ENCODE data around the gene ERBB4.

ERBB4 gene

DNA sequence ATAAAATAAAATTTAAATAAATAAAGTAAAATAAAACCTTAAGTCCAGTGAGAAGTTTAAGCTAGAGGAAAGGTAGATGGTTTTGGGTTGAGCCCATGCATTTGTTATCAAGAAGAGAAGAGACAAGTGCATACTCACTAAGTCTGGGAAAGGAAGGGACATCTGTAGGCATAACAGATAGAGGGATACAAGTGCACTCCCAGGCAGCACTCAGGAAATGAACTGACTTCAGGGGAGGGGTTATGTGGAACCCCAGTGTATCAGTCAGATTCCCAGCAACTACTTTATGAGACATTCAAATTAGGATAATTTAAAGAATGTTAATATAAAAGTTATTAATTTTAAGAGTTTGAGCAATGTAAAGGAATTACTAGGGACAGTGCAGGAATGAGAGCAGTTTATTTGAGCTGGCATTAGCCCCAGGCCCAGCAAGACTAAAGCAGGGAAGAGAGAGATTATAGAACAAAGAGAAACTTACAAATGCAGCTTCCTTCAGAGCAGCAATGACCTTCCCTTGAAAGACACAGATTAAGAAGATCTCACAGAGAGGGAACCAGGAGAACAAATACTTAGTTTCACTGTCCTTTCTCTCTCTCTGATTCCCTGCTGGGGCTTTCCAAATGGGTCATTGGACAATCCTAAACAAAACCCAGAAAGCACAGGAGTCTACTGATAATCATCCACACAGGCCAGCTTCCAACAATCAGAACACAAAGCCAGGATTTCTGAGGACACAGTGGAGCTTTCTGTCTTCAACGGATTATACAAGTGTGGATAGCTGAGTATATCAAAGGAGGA lies 109.7 kb downstream of the ERBB4 start:
- no peak for DNase-seq (ENCODE audit: low spot score)

DNA sequence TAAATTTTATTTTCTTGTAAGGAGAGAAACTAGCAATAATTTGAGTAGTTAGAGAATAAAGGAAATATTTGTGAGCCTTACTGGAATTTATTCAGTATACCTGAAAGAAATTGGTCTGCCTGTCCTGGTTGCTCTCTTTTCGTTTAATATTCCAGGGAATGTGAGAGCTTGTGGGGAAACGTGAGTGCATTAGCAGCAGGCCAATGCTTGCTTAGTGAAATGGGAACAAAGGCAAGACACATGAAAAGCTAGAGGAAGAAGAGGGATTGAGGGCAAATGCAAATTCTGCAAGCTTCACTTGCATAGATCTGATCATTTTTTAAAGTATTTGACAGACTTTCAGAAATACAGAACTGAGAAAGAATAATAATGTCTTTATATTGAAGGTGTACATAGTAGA lies 111.0 kb downstream of the ERBB4 start:
- DNase-seq (ENCODE audit: low spot score): no peak

DNA sequence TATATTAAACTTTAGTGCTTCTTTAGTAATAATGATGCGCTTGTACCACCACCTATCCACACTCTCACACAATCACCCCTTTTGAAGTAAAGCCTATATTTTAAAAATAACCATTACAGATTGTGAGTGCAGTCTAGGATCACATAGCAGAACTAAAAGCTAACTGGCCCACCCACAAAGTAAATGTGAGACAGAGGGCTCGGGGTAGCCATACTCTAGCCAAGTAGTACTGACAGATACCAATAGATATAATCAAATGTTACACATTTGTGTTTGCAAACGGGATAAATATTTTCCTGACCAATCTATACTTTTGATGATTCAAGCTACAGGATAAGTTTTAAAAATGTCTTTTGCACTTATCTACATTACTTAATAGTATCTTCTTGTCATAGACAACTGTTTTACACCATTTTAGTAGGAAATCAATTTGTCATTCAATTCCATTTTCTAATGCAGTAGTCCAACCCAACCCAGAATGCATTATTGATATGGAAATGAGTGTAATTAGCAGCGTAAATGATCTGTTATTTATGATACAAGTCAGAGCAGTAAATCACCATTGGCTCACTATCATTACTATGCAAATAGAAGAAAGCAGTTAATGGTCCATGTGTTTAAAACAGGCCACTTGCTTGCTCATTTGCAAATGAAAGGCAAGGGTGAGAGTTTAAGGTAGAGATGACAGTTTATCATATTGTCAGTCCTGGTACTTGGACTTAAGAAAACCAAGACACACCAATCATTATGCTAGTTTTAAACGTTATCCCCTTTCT lies 111.8 kb downstream of the ERBB4 start:
- DNase-seq (ENCODE audit: low spot score): no peak

DNA sequence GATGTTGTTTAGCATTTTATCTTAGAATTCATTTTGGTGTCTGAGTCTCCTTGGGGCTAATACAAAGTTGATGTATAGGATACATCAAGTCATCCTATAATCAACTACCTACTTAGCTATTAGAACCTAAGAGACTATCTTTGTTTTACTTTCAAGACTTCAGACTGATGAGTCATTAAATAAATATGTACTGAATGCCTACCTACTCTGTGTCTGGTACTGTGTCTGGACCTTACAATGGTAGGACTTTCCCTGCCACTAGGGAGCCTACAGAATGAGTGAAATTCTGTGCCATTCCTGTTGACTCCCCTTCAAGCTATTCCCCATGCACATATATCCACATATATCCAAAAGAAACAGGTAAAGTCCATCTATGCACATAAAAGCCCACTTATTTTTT lies 114.5 kb downstream of the ERBB4 start:
- no peak for DNase-seq (ENCODE audit: low spot score)

DNA sequence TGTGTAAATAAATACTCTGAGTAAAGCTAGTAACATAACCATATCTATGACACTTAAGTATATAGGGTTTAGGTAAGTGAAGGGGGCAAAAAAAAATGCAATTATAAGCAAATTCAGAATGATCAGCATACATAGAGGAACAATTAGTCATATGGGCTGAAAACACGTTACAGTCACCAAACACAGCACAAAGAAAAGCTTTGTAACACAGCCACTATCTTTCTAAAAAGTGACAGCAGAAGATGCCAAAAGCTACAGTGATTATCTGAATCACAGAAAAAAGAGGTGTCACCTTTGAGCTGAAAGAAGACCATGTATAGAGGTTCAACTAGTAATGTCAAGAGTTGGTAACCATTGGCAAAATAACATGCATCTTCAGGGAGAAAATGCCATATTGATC lies 115.5 kb downstream of the ERBB4 start:
- no peak for DNase-seq (ENCODE audit: low spot score)

DNA sequence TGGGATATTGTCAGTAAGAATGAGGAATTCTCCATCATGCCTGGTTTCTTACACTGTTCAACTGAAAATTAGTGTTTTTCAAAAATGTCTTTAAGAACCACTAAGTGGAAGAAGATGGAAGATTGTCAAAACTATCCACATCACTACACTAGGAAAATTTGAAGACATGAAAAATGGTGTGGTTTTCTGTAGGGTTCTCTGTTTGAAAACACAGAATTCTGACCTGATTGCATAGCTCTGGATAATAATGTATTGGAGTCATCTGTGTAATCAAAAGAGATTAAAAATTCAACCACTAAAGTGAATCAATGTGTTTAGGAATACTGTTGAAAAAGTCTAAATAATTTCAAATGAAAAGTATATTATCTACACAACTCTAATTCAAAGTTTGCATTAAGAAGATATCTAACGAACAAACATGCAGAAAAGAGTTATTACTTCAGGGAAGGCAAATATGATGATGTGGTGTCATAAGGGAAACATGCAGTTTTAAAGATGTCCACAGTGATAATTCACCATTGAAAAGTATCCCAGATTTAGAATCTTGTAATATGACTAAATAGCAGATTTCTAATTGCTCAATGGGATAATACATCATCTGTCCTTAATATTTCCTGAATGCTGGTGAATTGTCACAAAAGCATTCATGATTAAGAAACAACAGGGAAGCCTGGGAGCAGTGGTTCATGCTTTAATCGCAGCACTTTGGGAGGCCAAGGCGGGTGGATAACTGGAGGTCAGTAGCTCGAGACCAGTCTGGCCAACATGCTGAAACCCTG lies 116.9 kb downstream of the ERBB4 start:
- no peak for DNase-seq (ENCODE audit: low spot score)

DNA sequence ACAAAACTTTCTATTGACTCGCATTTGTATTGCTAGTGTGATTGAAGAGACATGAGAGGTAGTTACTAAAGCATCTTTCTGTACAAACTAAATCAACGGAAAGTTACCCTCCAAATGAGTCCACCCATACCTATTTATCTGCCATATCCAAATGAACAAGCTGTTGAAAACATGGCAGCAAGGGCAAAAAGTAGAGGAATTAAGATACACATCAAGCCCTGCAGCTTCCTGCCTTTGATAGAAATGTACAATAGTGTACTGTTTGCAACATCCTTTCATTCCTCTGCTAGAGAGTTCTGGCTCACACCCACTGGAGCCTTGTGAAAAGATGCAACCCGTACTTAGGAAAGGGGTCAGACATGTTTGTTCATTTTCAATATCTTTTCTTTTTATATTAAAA lies 122.5 kb downstream of the ERBB4 start:
- DNase-seq (ENCODE audit: low spot score): no peak

DNA sequence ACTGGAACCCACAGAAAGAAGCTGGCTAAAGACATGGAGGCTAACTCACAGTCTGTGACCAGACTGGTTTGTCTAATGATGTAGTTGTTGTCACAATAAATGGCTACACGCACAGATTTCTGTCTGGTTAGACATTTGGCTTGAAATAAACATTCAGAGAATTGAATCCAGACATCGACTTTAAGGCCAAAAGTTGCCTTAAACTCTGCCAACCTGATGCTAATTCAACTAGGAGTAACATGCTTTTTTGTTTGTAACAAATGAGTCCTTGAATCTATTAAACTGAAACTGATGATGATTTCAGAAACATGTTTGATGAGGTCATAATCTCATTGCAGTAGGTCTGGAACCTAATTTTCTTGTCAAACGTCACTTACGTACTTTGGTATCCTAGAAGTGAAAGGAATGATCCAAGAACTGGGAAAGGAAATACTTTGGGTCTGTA lies 123.8 kb downstream of the ERBB4 start:
- DNase-seq (ENCODE audit: low spot score): no peak

DNA sequence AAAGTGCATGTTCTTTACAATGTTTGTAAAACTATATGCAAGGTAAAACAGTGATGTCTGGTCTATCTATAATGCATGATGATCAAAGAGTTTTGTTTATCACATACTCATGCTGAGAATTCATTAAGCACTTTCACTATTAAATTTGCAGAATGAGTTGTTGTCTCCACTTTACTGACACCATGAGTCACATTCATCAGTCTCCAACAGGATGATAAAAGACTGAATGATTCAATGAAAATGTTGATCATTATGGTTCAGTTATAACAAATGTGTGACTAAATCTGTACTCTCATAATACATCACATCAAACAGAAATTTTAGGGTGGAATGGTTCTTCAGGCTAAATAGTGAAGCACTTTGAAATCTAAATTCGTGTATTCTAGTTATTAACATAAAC lies 129.0 kb downstream of the ERBB4 start:
- DNase-seq (ENCODE audit: low spot score): no peak

DNA sequence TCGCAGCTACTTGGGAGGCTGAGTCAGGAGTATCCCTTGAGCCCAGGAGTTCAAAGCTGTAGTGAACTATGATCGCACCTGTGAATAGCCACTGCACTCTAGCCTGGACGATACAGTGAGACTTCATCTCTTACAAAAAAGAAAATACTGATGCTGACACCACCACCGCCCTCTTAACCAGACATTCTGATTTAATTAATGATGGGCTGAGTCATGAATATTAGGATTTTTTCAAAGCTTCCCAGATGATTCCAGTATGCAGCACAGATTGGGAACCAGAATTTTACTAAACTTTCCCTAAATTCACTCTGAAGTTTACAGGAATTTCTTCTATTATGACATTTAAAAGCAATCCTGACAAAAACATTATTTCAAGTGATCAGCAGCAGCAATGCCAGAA lies 130.1 kb downstream of the ERBB4 start:
- no peak for DNase-seq (ENCODE audit: low spot score)

DNA sequence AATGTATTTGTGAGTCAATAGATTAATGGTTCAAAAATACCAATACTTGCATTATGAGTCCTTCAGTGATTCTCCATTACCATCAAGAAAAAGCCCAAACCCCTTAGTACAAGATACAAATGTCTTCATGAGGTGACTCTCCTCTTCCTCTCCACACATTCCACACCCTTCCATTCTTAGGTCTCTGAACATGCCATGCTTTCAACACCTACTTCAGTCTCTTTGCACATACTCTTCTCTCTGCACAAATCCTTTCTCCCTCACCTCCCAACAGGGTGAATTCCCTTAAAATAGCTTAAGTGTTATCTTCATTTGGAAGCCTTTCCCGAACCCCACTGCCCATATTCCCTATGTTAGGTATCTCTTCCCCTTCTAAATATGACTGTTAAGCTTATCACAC lies 131.9 kb downstream of the ERBB4 start:
- no peak for DNase-seq (ENCODE audit: low spot score)

DNA sequence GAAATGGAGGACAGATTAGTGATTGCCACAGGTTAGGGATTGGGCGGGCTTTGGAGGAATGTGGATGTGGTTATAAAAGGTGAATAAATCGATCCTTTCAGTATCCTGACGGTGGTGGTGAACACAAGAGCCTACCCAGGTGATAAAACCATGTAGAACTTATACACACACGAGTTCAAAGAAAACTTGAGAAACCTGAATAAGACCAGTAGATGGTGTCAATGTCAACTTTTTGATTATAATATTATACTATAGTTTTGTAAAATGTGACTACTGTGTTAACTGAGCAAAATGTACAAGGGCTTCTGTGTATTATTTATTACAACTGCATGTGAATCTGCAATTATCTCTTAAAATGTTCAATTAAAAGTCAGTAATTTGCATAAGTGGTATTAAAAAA lies 136.3 kb downstream of the ERBB4 start:
- peak; percentile 25 for DNase-seq (ENCODE audit: low spot score)

DNA sequence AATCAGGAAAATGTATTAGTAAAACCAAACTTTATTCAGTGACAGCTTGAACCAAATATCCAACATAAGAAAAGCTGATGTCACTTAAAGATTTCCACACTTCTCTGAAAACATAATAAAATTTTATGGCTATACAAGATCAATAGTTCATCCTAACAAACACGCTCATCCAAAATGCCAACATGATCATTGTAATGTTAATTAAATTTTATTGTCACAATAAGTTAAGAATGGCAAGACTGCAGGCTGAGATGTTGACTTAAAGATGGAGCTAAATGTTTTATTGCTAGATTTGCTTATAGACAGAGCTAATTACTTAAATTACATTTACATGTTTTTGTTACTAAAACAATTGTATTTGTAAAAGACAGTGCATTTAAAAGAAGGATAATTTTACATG lies 140.3 kb downstream of the ERBB4 start:
- no peak for DNase-seq (ENCODE audit: low spot score)

DNA sequence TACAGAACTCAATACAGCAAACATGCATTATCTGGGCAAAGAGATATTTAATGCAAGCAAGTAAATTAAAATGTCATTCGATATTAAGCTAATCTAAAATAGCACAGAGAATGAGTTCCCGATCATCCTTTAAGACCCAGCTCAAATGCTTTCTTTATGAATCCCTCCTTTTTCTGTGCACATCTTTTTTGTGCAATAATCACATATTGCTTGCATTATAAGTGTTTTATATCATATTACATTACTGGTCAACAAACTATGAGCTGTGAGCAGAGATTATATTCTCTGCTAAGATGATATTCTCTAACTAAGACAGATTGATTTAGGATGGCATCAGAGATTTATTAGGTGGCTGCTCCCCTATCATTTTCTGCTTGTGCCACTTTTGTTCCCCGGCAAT lies 146.1 kb downstream of the ERBB4 start:
- no peak for DNase-seq (ENCODE audit: low spot score)

DNA sequence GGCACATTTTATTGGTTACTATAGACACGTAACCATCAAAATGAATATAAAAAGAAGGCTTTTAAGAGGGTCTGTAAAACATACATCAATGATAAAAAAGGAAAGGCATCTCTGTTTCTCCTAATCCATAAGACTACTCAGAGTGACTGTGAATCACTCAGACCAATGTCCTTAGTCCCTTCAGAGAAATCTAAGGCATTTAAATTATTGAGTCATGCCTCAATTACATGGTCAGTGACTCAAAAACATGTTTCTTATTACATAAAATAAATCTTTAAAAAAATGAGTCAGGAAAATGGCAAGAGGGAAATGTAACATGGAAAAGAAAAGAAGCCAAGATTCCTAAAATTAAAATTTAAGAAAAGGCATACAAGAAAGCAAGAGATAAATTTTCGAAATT lies 146.6 kb downstream of the ERBB4 start:
- no peak for DNase-seq (ENCODE audit: low spot score)

DNA sequence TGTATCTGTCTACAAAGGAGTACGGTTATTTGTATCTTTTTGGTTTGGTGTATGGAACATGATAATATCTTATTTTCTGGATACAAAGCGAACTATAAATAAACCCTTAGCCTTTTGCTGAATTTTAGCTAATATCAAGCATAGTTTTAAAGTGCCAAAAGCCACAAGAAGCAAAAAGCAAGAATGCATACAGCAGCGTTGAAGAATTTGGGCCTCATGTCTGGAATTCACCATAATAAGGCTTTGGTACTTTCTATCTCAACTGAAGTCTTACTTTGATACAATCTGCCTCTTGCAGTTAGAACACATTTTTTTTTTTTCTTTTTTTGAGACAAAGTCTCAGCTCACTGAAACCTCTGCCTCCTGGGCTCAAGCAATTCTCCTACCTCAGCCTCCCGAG lies 151.5 kb downstream of the ERBB4 start:
- no peak for DNase-seq (ENCODE audit: low spot score)

DNA sequence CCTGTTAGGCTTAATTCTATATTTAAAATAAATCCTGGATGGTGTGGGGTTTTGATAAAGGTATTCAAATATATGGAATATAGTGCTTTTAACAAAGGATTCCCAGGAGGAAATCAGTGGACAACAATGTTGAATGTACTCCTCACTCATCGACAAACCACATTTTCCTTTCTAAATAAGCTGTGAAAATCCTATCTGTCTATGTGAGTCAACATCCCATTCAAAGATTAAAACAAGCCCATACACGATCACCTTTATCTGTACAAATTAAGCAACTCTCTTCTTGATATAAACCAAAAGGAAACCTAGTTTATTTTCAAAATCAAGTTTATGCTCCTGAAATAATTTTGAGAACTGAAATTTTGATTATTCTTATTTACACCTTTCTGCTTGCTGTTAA lies 153.4 kb downstream of the ERBB4 start:
- no peak for DNase-seq (ENCODE audit: low spot score)

DNA sequence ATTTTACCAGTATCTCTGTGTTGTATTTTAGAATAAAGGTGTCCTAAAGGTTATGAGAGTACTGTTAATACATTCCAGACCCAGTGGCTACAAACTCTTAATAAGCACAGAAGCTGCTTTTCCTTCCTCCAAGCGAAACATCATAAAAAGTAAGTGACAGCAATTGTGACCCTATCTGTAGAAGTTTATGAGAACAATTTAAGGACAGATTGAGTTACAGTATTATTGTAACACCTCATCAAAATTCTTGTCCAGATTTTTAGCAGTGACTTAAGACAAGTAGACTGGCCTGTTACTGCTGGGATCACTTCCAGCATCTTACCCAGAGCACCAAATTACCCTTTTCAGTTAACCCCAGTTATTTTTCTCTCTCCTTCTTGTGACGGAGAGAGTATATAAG lies 154.6 kb downstream of the ERBB4 start:
- no peak for DNase-seq (ENCODE audit: low spot score)

DNA sequence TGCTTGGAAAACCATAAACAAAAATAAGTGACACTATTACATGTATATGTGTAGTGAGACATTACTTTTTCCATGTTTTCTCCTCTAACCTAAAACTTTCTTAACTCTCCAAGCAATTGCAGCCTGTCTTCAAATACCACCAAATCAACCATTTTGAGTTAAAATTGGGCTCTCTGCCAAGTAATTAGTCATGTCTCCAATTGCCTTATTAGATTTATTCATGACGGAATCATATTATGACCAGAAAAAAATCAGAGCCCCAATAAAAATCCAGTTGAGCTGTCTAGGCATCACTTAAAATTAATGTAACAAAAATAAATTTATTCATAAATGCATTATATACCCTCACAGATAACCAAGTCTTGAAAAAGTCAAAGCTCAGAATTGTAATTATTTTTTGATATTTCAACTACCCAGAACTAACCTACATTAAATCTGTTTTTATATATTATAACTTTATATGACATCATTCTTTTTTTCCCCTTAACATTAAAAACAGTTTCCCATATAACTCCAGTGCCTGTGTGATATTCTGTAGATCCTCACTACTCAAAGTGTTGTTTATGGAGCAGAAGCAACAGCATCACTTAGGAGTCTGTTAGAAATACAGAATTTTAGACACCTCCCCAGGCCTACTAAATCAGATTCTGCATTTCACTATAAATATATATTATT lies 157.0 kb downstream of the ERBB4 start:
- DNase-seq (ENCODE audit: low spot score): no peak

DNA sequence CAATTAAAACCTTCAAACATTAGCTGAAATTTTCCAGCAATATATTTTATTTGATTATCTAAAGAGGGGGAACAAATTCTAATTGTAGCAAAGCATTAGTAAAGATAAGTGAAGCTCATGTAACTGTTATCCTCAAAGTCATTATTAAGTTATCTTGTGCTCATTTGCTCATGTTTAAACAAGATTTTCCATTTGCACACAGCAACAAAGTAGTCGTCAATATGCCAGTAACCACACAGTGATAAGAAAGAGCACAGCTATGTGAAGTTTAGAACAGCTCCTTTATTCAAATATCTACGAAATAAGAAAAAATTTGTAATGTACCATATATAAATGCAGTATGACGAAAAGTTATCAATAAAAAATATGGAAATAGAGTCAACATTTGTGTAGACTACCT lies 159.5 kb downstream of the ERBB4 start:
- DNase-seq (ENCODE audit: low spot score): no peak

DNA sequence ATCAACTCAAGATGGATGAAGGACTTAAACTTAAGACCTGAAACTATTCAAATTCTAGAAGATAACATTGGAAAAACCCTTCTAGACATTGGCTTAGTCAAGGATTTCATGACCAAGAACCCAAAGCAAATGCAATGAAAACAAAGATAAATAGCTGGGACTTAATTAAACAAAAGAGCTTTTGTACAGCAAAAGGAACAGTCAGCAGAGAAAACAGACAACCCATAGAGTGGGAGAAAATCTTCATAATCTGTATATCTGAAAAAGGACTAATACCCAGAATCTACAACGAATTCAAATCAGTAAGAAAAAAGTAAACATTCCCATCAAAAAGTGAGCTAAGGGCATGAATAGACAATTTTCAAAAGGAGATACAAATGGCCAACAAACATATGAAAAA lies 171.2 kb downstream of the ERBB4 start:
- no peak for DNase-seq (ENCODE audit: low spot score)

Measured in SW480 (cell line).